Dedifferentiated amniotic fluid mesenchymal stem cell (primary cell): ENCODE measurements around the gene CASP6.
A peak's percentile ranks its signal among the peaks of the same experiment; 100 is the strongest.

Experiments
- DNase-seq: peaks from one replicate; pipeline ENCODE4 v3.0.0-alpha.2; 2016; ENCODE audit errors: extremely low spot score

CASP6 gene

GRCh38 chr4:109702950-109703663, at the start of gene CASP6:
Gene CASP6, minus strand, starts transcription at chr4:109703445. Its CDS starts 50 bp downstream, at chr4:109703395.
- peak; percentile 49 for DNase-seq

- no peak for DNase-seq
These were observed 49.3 kb upstream of the CASP6 start for GRCh38 chr4:109752525-109752924.

DNA sequence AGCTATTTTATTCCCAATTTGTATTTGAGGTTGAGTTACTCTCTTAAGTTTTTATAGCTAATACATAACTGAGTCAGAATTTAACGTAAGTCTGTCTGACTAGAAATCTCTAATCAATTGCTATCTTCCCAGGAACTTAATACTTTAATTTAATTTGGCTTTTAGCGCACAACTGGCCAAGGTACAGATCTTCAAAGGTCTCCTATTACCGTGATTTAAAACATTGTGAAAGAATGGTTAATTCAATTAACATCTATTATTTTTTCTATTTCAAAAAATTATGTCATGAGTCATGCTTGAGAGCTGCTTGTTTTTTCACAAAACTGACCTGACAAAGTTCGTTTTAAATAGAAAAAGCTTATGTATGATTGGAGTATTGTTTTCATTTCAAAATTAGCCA, 48.6 kb upstream of the CASP6 start:
- DNase-seq, result no peak

- no peak for DNase-seq
These were observed 47.5 kb upstream of the CASP6 start for GRCh38 chr4:109750652-109751244.

DNA sequence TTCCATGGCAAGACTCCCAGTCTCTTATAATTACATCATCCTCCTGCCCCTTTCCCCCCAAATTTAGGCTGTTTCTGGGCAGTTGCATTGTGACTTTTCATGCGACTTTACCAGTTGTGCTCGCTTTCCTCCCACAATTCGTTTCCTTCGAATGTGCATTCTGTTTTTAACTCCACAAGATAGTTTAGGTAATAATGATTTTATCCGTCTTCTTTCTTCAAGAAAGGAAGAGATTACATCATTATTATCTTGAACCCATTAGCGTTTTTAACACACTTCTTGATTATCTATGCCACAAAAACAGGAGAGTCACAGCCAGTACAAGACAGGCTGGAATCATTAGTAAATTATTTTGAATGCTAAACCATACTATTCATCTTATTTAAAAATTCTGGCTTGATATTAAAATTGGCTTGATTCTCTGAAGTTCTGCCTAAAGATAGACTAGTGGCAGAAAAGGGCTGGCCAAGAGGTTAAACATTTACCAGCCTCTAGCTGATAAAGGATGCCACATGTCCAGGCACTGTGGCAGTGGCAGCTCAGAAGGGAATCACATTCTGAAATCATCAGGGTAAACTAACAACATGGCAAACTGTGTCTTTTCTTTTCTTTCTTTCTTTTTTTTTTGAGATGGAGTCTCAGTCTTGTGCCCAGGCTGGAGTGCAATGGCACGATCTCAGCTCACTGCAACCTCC, 46.3 kb upstream of the CASP6 start:
- DNase-seq, result no peak

GRCh38 chr4:109748114-109748513, 44.9 kb upstream of the CASP6 start:
- DNase-seq, result no peak

DNA sequence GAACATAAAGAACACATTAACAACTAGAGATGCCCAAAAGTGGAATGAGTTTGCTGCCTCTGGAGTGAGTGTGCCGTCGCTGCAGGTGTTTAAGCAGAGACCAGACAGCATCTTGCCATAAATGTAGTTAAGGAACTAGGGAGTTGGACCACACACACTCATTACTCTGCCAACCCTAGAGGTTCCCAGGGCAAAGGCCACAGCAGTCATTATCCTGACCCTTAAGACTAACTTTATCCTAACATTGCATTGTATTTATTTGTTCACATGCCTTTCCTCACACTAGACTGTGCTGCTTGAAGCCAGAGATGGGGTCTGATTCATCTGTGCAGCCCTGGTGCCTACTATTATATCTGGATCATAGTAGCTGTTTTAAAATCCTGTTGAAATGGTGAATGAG, 43.5 kb upstream of the CASP6 start:
- no peak for DNase-seq

- DNase-seq, result no peak
These were observed 42.6 kb upstream of the CASP6 start for GRCh38 chr4:109745830-109746229.

GRCh38 chr4:109739547-109739946, 36.3 kb upstream of the CASP6 start:
- DNase-seq, result no peak

DNA sequence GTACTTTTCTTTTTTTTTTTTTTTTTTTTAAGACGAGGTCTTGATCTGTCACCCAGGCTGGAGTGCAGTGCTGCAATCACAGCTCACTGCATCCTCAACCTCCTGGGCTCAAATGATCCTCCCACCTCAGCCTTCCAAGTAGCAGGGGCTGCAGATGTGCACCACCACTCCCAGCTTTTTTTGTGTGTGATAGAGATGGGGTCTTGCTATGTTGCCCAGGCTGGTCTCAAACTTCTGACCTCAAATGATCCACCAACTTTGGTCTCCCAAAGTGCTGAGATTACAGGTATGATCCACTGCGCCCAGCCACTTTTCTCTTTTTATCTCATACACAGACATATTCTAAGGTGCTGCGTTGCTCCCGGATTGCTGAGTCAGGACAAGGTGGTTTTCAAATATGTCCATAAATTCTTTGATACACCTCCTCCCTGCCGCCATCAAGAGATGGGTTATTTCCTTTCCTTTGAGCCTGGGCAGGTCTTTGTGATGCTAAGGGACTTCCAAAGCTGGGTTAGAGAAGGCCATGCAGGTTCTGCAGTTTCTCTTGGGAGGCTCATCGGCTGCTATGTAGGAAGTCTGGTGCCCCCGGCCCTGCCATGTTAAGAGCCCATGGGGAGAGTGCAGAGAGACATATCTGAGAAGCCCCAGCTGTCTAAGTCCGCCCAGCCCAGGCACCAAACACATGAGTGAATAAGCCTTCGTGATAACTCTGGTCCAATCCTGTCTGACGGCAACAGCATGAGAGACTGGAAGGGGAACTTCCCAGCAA, 35.0 kb upstream of the CASP6 start:
- DNase-seq, result no peak

DNA sequence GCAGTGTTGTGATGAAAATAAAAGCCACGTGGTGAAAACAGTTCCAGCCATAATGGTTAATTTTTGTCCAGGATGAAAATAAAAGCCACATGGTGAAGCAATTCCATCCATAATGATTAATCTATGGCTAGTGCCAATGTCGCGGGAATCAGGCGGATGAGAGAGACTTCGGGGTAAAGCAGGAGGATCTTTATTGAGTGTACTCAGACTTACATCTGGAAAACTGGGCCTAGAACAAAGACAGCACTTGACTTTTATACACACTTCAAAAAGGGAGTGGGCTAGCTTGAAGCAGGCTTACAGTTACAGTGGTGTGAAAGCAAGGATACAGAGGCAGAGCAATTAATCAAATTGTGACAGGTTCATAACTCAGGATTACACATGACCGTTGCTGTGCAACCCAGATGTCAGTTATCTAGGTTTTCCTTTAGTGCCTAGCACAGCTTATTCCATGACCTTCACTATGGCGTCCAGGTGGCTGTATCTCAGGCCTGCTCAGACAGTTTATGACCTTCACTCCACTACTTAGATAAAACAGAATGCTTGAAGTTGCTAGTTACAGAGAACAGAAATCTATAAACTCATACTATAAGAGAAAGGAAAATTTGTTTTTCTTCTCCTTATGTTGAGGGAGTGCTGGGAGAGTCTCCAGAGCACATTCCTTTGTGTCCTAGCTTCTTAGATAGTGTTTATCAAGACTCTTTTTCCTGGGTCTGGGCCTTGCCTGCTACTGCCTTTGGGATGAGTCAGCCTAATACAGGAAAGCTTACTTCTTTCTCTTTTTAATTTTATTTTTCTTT, 32.5 kb upstream of the CASP6 start:
- no peak for DNase-seq

- DNase-seq, result no peak
These were observed 30.5 kb upstream of the CASP6 start for GRCh38 chr4:109733728-109734127.

- DNase-seq, result no peak
These were observed 27.6 kb upstream of the CASP6 start for GRCh38 chr4:109730619-109731545.

DNA sequence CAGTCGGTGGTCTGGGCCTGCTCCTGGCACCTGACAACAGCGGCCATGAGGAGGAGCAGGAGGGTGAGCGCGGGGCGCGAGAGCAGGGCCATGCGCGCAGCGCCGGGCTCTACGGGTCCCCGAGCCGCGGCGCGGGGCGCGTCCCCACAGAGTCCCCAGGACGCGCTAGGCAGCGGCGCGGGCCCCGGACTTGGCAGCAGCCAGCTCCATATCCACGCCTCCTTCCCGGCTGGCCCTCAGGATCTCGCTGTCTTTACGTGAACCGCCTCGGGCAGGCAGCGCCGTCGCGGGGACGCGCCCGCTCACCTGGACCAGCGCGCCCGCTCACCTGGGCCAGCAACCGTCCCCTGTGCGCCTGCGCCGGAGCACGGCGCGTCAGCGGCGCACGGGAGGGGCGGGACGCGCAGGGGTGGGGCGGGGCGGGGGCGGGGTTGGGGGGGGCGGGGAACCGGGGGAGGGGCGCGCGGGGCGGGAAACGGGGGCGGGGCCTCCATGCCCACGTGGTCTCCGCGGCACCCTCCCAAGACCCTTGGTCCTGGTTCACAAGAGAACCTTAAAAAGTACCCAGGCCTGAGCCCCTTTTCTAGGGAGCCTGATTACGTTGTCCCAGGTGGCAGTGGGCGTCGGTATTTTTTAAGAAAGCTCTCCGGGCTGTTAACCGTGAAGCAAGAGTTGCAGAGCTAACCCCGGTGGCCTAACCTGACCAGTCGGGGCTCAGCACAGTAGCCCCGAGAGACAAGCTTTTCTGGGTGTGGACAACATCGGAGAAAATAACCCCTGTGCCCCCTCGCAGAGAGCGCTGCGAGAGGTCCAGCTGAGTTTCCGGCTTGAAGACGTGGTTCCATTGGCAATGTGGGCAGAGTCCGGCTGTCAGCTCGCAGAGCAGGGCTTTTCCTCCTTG, 26.7 kb upstream of the CASP6 start, which contains the start of gene PLA2G12A:
TSS of gene PLA2G12A (minus strand) at position 353 of the 901 bp plus-strand sequence. CDS start at position 92, 261 bp downstream.
- peak; percentile 44 for DNase-seq

GRCh38 chr4:109729117-109729717, 26.0 kb upstream of the CASP6 start:
- no peak for DNase-seq

GRCh38 chr4:109728385-109728784, 25.1 kb upstream of the CASP6 start:
- DNase-seq, result no peak

DNA sequence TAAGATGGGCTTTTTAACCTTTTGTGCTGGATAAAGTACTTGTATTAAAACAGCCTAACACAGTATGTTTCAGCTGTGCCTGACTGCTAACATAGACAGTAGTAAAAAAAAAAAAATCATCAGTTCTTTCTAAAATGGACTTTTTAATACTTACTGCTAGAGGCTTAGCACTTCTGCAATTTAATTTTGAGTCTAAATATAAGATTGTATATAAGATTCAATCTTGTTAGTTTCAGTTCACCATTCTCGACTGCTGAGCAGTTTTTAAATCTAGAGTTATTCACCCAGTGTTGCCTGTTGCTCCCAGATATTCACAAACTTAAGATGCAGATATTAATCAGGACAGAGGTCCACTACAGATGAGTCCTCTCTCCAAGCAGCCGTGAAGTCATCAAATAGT, 19.9 kb upstream of the CASP6 start:
- no peak for DNase-seq

DNA sequence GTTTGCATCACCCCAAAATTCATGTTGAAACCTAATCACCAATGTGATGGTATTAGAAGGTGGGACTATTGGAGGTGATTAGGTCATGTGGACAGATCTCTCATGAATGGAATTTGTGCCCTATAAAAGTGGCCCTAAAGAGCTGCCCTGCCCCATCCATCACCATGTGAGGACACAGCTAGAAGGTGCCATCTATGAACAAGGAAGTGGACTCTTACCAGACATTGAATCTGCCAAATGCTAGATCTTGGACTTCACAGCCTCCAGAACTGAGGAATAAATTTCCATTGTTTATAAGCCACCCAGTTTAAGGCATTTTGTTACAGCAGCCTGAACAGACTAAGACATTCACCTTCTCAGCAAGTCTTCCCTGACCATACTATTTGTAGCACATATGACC, 19.1 kb upstream of the CASP6 start:
- DNase-seq, result no peak

- no peak for DNase-seq
These were observed 17.8 kb upstream of the CASP6 start for GRCh38 chr4:109721033-109721432.
